GM13977 (cell line): ENCODE measurements around the gene PTP4A2.
A peak's percentile ranks its signal among the peaks of the same experiment; 100 is the strongest.
"Not testable (repeated sequence)": the region's sequence is repeated elsewhere in the genome, so short reads cannot be mapped to it uniquely, and the experiment has no call there.

Experiments
- DNase-seq: peaks from one replicate; pipeline ENCODE4 v3.0.0; 2012; ENCODE audit warnings: low spot score
- in situ Hi-C: fragments of 300-500 bp; cut with MboI; formaldehyde crosslinking; loops from one replicate; pipeline ENCODE4 v1.12.0; 2022; ENCODE audit warnings: low sequenced_read_pairs, low pct_unique_long_range_greater_than_20kb, mixed read lengths, inconsistent platforms; ENCODE audit not compliant: unreplicated experiment
- TF ChIP-seq, protein P1 (sequence below): IDR thresholded peaks from 2 replicates; pipeline ENCODE4 v1.5.1; 2012; ENCODE audit warnings: mild to moderate bottlenecking, control low read depth; ENCODE audit not compliant: insufficient read depth; ENCODE audit errors: extremely low read depth, missing control alignments

Gene PTP4A2

GRCh38 chr1:31951276-31951675 is 13.1 kb upstream of the PTP4A2 start:
- TF ChIP-seq, protein P1, sequence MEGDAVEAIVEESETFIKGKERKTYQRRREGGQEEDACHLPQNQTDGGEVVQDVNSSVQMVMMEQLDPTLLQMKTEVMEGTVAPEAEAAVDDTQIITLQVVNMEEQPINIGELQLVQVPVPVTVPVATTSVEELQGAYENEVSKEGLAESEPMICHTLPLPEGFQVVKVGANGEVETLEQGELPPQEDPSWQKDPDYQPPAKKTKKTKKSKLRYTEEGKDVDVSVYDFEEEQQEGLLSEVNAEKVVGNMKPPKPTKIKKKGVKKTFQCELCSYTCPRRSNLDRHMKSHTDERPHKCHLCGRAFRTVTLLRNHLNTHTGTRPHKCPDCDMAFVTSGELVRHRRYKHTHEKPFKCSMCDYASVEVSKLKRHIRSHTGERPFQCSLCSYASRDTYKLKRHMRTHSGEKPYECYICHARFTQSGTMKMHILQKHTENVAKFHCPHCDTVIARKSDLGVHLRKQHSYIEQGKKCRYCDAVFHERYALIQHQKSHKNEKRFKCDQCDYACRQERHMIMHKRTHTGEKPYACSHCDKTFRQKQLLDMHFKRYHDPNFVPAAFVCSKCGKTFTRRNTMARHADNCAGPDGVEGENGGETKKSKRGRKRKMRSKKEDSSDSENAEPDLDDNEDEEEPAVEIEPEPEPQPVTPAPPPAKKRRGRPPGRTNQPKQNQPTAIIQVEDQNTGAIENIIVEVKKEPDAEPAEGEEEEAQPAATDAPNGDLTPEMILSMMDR, result no peak
- DNase-seq, result no peak
- in situ Hi-C loops, result loop anchor here (25.0 kb wide), 1 partner anchor 289 kb away; no protein-coding TSS in a partner anchor

DNA sequence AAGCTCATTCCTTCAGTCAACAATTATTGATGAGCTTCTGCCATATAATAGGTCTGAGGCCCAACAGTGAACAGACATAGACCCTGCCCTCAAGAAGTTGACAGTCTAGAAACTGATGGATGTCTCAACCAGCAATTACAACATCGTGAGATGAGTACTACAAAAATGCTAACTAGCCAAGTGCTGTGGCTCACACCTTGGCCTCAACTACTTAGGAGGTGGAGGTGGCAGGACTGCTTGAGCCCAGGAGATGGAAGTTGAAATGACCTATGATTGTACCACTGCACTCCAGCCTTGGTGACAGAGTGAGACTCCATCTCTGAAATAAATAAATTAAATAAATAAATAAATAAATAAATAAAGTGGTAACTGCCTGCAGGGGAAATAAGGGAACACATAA is 11.7 kb upstream of the PTP4A2 start:
- in situ Hi-C loops, result loop anchor here (25.0 kb wide), 1 partner anchor 288 kb away; no protein-coding TSS in a partner anchor
- DNase-seq, result no peak
- TF ChIP-seq, protein P1, result no peak

- DNase-seq, in situ Hi-C loops: not testable (repeated sequence)
Measured at GRCh38 chr1:31945677-31946076, 7.5 kb upstream of the PTP4A2 start.

DNA sequence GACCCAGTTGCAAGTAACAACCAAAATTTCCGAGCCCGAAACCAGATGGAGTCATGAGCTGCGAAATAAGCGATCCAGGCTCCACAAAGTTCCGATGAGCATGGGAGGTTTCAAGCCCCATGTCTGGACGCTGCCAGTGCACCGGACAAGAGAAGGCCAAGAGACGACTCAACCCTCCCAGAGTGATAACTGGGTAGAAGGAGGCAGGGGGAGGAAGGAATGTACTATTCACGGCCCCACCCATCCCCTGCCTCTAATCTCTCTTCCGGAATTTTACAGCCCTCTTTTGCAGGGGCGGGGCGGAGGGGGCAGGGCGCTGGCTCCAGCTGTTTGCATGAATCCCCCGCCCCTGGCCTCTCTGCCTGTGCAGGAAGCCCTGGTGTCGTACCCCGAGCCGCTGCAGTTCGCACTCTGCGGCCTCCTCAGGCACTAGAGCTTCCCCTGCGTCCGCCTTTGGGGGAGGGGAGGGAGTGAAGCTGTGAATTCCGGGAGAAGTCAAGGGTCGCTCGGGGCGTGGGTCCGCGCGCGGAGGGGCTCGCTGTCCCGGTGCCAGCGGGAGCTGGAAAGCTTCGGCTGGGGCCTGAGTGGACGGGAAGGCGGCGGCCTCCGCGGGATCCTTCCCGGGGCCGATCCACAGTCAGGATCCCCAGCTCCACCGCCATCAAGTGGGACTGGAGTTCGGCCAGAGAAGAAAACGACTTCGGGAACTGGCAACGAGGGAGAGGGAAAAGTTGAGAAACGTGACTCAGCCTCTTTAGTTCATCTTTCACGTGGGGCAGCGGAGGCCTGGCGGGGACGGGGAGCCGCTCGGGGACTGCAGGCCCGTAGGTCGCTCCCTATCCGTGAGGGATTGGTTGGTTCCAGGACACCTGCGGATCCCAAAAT is 6.3 kb upstream of the PTP4A2 start:
- in situ Hi-C loops, result no loop called here
- TF ChIP-seq, protein P1, result no peak
- peak; percentile 90 for DNase-seq

DNA sequence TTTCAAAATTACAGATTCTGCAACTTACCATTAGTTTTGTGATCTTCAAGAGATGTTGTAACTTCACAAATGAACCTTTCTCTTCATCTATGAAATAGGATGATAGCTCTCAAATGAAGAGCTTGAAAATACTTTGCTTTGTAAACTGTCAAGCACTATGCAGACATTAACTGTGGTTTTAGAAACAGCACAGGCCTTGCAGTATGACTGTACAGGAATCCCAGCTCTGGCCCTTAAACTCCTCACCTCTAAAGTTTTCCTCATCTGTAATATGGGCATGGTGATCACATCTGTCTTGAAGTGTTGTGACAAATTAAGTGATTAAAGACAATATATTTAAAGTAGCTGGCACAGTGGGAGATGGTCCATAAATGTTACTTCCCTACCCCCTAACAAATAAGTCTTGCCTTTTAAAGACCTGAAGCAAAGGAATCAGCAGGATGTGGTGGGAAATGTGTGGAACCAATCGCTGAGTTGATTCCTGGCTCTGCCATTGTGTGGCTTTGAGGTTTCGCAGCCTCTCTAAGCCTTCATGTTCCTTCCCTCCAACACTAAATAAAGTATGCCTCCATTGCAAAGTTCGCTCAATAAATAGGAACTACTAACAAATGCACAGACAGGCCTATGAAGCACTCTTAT is 5.5 kb upstream of the PTP4A2 start:
- TF ChIP-seq, protein P1, result no peak
- in situ Hi-C loops, result no loop called here
- no peak for DNase-seq

- not testable (repeated sequence) for DNase-seq
Measured at GRCh38 chr1:31942061-31942460, 3.9 kb upstream of the PTP4A2 start.

GRCh38 chr1:31939484-31940329 is 1.5 kb upstream of the PTP4A2 start:
- DNase-seq, result peak; percentile 81
- TF ChIP-seq, protein P1, result peak; percentile 65
- in situ Hi-C loops, result no loop called here

More at GRCh38 chr1:31942061-31942460, 3.9 kb upstream of the PTP4A2 start:
- in situ Hi-C loops, result not testable (repeated sequence)
